Activated CD8-positive, alpha-beta T cell treated with anti-CD3 and anti-CD28 coated beads, Interleukin-2, amount 10 ng/mL, durations not matched to agents 7 days and 5 days (primary cell): ENCODE measurements around the gene MRPL36. TPM values are rescaled to one million over a fixed set of nuclear protein-coding genes. Genes with fewer than 3 reads are reported as not detected.

Experiments
- ATAC-seq: fragments of 150-1000 bp; cut with Tn5 transposase; one replicate; pipeline ENCODE4 v1.10.0; 2021; ENCODE audit warnings: moderate library complexity
- CTCF ChIA-PET: fragments of 350-600 bp; sonication (Branson Sonifier 250); formaldehyde crosslinking; loops from one replicate; lab custom pipeline; 2021; ENCODE audit warnings: antibody characterized with exemption; lab: Charles Lee
- POLR2A ChIA-PET: fragments of 350-600 bp; sonication (Branson Sonifier 250); formaldehyde crosslinking; loops from one replicate; lab custom pipeline; 2021; ENCODE audit warnings: antibody characterized with exemption; lab: Charles Lee
- DNase-seq: peaks from one replicate; pipeline ENCODE4 v3.0.0-alpha.2; 2020
- H3K27ac Mint-ChIP-seq: one replicate; pipeline ENCODE4 v1.8.0; 2021; ENCODE audit warnings: mild to moderate bottlenecking, mixed read lengths
- H3K27me3 Mint-ChIP-seq: one replicate; pipeline ENCODE4 v1.8.0; 2021; ENCODE audit warnings: low read depth, mixed read lengths
- H3K36me3 Mint-ChIP-seq: one replicate; pipeline ENCODE4 v1.8.0; 2021; ENCODE audit warnings: low read depth, mixed read lengths
- H3K4me1 Mint-ChIP-seq: one replicate; pipeline ENCODE4 v1.8.0; 2021; ENCODE audit warnings: low read depth, mixed read lengths
- H3K4me3 Mint-ChIP-seq: one replicate; pipeline ENCODE4 v1.8.0; 2021; ENCODE audit warnings: mild to moderate bottlenecking, mixed read lengths
- H3K9me3 Mint-ChIP-seq: one replicate; pipeline ENCODE4 v1.8.0; 2022; ENCODE audit warnings: mixed read lengths; ENCODE audit not compliant: insufficient read depth
- total RNA-seq, 2 experiments: library from RNA; stranded (reverse); gene quantifications; one replicate each; pipeline ENCODE4 v1.2.3, GENCODE V29; 2021

MRPL36 gene
- total RNA-seq, 2 experiments from 2014 or later: 57.9 to 60.4 TPM

DNA sequence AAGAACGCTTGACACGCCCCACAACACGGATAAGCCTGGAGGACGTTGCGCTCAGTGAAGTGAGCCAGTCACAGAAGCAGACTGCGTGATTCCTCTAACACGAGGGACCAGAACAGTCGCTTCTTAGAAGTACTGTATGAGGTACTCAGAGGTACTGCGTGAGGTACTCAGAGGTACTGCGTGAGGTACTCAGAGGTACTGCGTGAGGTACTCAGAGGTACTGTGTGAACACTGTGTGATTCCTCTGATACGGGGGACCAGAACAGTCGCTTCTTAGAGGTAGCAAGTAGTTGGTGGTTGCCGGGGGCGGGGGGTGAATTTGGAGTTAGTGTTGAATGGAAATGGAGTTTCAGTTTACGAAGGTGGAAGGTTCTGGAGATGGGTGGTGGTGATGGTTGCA, 7.3 kb upstream of the MRPL36 start:
- H3K4me1 Mint-ChIP-seq: peaks cover 30% of the 10 kb centered on the region
- CTCF ChIA-PET: no interaction called here
- DNase-seq (no peak), ATAC-seq (peak; percentile 52)
- H3K9me3 Mint-ChIP-seq: no peaks in the 10 kb centered on the region
- no peak overlapping the region for H3K4me3 Mint-ChIP-seq
- H3K27ac Mint-ChIP-seq: no peak overlapping the region
- POLR2A ChIA-PET: no interaction called here
- H3K27me3 Mint-ChIP-seq: no peaks in the 10 kb centered on the region
- peaks cover 62% of the 10 kb centered on the region for H3K36me3 Mint-ChIP-seq

DNA sequence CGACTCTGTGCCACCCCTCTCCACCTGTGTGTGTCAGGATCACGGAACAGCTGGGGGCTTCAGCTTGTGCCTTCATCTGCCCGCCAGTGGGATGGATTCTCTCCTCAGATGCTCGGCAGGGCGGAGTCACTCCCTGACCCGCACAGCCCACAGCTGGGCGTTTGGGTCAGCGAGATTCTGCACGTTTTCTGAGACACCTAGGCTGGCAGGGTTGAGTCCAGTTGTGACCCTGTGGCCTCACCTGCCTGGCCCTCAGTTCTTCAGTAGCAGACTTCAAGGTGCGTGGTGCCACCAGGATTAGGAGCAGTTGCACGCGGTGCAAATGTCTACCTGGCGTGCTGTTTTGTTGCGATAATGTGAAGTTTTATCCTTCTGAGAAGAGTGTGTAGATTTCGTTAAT, 6.6 kb upstream of the MRPL36 start:
- ATAC-seq (no peak), DNase-seq (no peak)
- Mint-ChIP-seq H3K36me3 (peaks cover 55% of the 10 kb centered on the region), H3K27ac (no peak overlapping the region), H3K27me3 (no peaks in the 10 kb centered on the region), H3K9me3 (no peaks in the 10 kb centered on the region), H3K4me1 (peaks cover 32% of the 10 kb centered on the region), H3K4me3 (no peak overlapping the region)
- CTCF ChIA-PET: no interaction called here
- POLR2A ChIA-PET: interaction anchor here (2.6 kb wide), 1 partner anchor 13 kb away, joined by 10 read pairs; no protein-coding TSS in a partner anchor

GRCh38 chr5:1805736-1806135, 6.1 kb upstream of the MRPL36 start:
- Mint-ChIP-seq H3K27ac (no peak overlapping the region), H3K9me3 (no peaks in the 10 kb centered on the region), H3K27me3 (no peaks in the 10 kb centered on the region), H3K4me1 (peaks cover 32% of the 10 kb centered on the region), H3K36me3 (peaks cover 53% of the 10 kb centered on the region), H3K4me3 (no peak overlapping the region)
- ChIA-PET POLR2A (interaction anchor here (2.6 kb wide), 1 partner anchor 13 kb away, joined by 10 read pairs; no protein-coding TSS in a partner anchor), CTCF (no interaction called here)
- DNase-seq: no peak
- ATAC-seq: no peak

DNA sequence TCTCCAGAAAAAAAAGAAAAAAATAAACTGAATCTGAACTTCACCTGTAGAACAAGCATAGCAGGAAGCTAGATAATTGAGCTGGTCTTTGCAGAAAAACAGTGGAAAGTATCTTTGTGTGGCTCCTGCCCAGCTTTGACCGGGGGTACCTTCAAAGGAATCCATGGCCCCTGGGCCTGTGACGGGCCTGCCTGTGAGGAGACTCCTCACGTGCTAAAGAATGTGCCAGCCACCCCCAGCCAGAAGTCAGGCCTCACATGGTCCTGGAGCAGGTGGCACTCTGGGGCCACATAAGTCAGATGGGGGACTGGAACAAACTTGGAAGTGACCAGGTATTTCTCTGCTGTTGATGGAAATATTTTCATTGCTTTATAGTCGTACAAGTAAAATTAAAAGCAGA, 5.7 kb upstream of the MRPL36 start:
- Mint-ChIP-seq H3K9me3 (no peaks in the 10 kb centered on the region), H3K4me1 (peaks cover 32% of the 10 kb centered on the region), H3K4me3 (no peak overlapping the region), H3K27ac (no peak overlapping the region), H3K36me3 (peaks cover 51% of the 10 kb centered on the region), H3K27me3 (no peaks in the 10 kb centered on the region)
- DNase-seq (no peak), ATAC-seq (no peak)
- ChIA-PET POLR2A (interaction anchor here (2.6 kb wide), 1 partner anchor 12 kb away, joined by 10 read pairs; no protein-coding TSS in a partner anchor), CTCF (no interaction called here)

DNA sequence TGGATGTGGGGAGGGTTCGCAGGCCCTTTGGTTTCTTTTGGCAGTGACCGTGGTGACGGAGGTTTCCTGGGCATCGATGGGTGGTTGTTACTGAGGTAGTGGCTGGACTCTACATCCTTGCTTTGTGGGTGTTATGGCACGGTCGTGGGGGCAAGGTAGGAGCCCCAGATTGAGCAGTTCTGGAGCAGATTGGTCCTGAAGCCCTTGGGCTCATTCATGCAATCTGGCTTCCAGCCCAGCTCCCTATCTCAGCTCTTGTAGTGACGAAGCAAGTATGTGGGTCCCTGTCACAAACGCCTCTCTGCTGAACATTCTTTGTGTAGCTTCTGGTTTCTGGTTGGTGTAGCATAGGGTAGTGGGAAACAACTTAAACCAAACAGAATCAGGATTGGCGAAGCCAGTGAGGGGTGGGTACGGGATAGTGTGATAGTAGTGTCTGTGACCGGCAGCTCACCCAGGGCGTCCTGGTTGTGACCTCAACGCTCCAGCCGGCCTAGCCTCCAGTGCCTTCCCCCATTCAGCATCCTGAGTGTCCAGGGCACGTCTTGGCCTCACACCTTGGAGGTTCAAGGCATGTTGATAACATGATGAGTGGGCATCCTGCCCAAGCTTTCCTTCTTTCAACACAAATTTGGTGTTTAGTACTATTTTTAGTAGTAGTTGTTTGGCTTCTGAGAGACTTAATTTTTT, 4.5 kb upstream of the MRPL36 start:
- no peak for DNase-seq
- no peaks in the 10 kb centered on the region for H3K27me3 Mint-ChIP-seq
- peaks cover 52% of the 10 kb centered on the region for H3K36me3 Mint-ChIP-seq
- H3K4me1 Mint-ChIP-seq: peaks cover 32% of the 10 kb centered on the region
- H3K27ac Mint-ChIP-seq: no peak overlapping the region
- H3K9me3 Mint-ChIP-seq: no peaks in the 10 kb centered on the region
- H3K4me3 Mint-ChIP-seq: no peak overlapping the region
- ChIA-PET CTCF (interaction anchor here (4.5 kb wide), 1 partner anchor 11 kb away, joined by 21 read pairs; no protein-coding TSS in a partner anchor), POLR2A (interaction anchor here (2.6 kb wide), 1 partner anchor 11 kb away, joined by 10 read pairs; no protein-coding TSS in a partner anchor)
- ATAC-seq: no peak

GRCh38 chr5:1803192-1803591, 3.6 kb upstream of the MRPL36 start:
- CTCF ChIA-PET: interaction anchor here (1.0 to 4.5 kb wide), 2 partner anchors 10 to 149 kb away, joined by 3 to 21 read pairs; no protein-coding TSS in a partner anchor
- Mint-ChIP-seq H3K4me1 (peaks cover 37% of the 10 kb centered on the region), H3K36me3 (peaks cover 57% of the 10 kb centered on the region), H3K4me3 (peak overlapping the region; percentile 44), H3K9me3 (no peaks in the 10 kb centered on the region), H3K27me3 (no peaks in the 10 kb centered on the region), H3K27ac (peak overlapping the region; percentile 65)
- DNase-seq (no peak), ATAC-seq (no peak)
- POLR2A ChIA-PET: no interaction called here

DNA sequence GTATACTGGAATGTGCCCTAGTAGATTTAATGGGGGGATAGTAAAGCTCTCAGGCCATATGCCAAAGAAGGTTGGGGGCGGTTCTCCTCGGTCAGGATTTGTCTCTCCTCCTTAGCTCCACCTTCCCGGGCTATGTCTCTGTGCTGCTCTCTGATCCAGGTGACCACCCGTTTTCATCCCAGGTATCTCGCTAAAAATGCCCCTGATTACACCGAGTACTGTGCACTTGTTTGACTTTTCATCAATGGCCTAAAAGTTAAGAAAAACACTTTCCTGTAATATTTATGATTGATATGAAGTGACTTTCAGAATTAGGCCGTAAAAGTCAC, 2.3 kb upstream of the MRPL36 start:
- Mint-ChIP-seq H3K27me3 (no peaks in the 10 kb centered on the region), H3K27ac (peak overlapping the region; percentile 95), H3K4me1 (peaks cover 43% of the 10 kb centered on the region), H3K4me3 (peak overlapping the region; percentile 98), H3K9me3 (no peaks in the 10 kb centered on the region), H3K36me3 (peaks cover 58% of the 10 kb centered on the region)
- POLR2A ChIA-PET: interaction anchor here (1.6 kb wide), 1 partner anchor 9 kb away, joined by 11 read pairs; no protein-coding TSS in a partner anchor
- ATAC-seq (no peak), DNase-seq (no peak)
- CTCF ChIA-PET: interaction anchor here (1.0 to 4.5 kb wide), 3 partner anchors 9 to 65 kb away, joined by 3 to 21 read pairs (median 5); no protein-coding TSS in a partner anchor

DNA sequence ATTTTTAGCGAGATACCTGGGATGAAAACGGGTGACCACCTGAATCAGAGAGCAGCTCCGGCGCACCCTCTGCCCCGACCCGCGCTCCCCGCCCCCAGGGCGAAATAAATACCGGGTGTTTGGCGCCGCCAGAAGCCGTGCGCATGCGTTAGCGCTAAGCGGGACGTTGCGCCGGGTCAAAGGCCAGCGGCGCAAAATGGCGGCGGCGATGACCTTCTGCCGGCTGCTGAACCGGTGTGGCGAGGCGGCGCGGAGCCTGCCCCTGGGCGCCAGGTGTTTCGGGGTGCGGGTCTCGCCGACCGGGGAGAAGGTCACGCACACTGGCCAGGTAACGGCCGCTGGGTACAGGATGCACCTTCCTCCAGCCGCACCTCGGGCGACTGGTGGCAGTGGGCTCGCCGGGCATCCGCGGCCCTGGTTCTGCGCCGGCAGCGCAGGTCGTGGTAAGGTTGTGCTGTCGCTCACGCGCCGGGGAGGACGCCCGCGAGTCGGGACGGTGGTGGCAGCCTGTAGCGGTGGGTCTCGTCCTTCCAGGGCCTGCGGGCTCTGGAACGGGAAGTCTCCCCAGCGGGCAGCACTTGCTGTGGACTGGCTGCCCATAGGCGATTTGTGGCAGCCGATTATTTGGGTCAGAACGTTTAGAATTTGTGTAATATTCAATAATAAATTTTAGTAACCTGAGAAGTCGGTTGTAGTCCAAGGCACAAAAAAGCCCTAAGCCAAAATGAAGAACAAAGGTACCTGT, 1.8 kb upstream of the MRPL36 start, which contains the start of gene NDUFS6:
Gene NDUFS6 (plus strand): TSS at position 186 of the 745 bp plus-strand sequence. CDS start 11 bp downstream, at position 197.
- H3K4me3 Mint-ChIP-seq: peak within 1 kb of the TSS; percentile 98
- CTCF ChIA-PET: interaction anchor here (1.0 to 4.5 kb wide), 4 partner anchors 8 to 38 kb away, joined by 3 to 21 read pairs (median 8); no protein-coding TSS in a partner anchor
- H3K4me1 Mint-ChIP-seq: peaks cover 43% of the 10 kb centered on the region
- no peaks in the 10 kb centered on the region for H3K27me3 Mint-ChIP-seq
- H3K36me3 Mint-ChIP-seq: peaks cover 58% of the 10 kb centered on the region
- H3K9me3 Mint-ChIP-seq: no peaks in the 10 kb centered on the region
- ATAC-seq (peak; percentile 65), DNase-seq (peak; percentile 84)
- POLR2A ChIA-PET: interaction anchor here (0.7 to 1.6 kb wide), 3 partner anchors 9 to 20 kb away, joined by 3 to 11 read pairs (median 5); no protein-coding TSS in a partner anchor
- peak within 1 kb of the TSS; percentile 95 for H3K27ac Mint-ChIP-seq

DNA sequence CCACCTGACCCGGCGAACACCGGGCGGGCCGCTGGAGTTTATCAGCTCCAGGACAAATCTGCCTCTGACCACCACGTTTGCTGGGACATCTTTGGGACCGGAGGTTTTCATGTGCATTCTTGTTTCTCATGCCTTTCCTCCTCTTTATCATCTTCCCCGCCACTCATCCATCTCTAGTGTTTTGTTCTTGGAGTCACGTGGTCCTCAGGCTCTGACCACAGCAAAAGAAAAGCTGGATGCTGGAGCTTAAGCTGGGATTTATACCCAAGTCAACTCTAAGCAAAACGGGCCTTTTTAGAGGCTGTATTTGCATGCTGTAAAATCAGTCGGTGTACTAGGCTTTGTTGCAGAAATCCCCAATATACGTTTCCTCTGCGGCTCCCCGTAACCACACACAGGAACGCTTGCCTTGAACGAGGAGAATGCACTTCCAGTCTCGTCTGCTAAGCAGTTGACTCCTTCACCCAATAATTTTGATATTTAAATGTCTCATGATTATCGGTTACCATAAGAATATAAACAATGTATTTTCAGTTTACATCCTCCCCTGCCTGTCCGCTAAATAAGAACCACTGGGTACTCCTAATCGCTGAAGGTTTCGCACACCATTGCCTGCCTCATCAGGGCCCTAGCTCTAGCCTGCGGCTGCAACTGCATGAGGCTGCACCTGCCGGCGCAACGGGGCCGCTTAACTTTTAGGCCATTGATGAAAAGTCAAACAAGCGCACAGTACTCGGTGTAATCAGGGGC, 1.0 kb upstream of the MRPL36 start:
- H3K27ac Mint-ChIP-seq: peak overlapping the region; percentile 95
- peaks cover 56% of the 10 kb centered on the region for H3K36me3 Mint-ChIP-seq
- DNase-seq: peak; percentile 46
- H3K27me3 Mint-ChIP-seq: no peaks in the 10 kb centered on the region
- peaks cover 42% of the 10 kb centered on the region for H3K4me1 Mint-ChIP-seq
- POLR2A ChIA-PET: interaction anchor here (0.7 to 1.6 kb wide), 6 partner anchors 8 to 449 kb away, joined by 3 to 11 read pairs (median 3); no protein-coding TSS in a partner anchor
- CTCF ChIA-PET: interaction anchor here (0.9 to 4.5 kb wide), 6 partner anchors 8 to 62 kb away, joined by 3 to 21 read pairs (median 7); no protein-coding TSS in a partner anchor
- peak overlapping the region; percentile 98 for H3K4me3 Mint-ChIP-seq
- peak; percentile 57 for ATAC-seq
- H3K9me3 Mint-ChIP-seq: no peaks in the 10 kb centered on the region

- peaks cover 53% of the 10 kb centered on the region for H3K4me1 Mint-ChIP-seq
- peak overlapping the region; percentile 98 for H3K4me3 Mint-ChIP-seq
- ChIA-PET POLR2A (interaction anchor here (0.7 kb wide), 1 partner anchor 9 kb away, joined by 3 read pairs; no protein-coding TSS in a partner anchor), CTCF (interaction anchor here (1.2 to 1.3 kb wide), 2 partner anchors 36 to 62 kb away, joined by 4 to 5 read pairs; no protein-coding TSS in a partner anchor)
- H3K27ac Mint-ChIP-seq: peak overlapping the region; percentile 82
- peak; percentile 40 for DNase-seq
- H3K27me3 Mint-ChIP-seq: no peaks in the 10 kb centered on the region
- H3K9me3 Mint-ChIP-seq: no peaks in the 10 kb centered on the region
- peaks cover 48% of the 10 kb centered on the region for H3K36me3 Mint-ChIP-seq
- ATAC-seq: peak; percentile 45
These were observed 481 bp downstream of the MRPL36 start for GRCh38 chr5:1799110-1799601.
